Measurements from ENCODE around the gene ITPK1.

ITPK1 gene

DNA sequence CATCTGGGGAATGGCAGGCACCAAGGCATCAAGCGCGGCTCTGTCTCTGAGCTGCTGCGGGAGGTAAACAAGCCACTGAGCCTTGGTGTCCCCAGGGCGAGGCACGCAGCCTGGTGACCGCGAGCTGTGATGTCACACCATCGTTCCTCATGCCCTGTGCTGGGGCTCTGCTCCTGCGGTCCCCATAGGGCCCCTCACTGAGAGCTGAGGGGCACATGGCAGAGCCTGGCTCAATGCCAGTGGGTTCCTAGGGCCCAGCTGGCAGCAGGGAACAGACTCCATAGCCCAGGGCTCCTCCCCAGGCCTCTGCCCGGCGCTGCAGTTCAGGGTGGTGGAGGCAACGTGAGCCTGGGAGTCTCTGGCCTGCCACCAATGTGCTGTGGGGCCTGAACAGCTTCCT is 170.2 kb downstream of the ITPK1 start:
- no peak for DNase-seq

DNA sequence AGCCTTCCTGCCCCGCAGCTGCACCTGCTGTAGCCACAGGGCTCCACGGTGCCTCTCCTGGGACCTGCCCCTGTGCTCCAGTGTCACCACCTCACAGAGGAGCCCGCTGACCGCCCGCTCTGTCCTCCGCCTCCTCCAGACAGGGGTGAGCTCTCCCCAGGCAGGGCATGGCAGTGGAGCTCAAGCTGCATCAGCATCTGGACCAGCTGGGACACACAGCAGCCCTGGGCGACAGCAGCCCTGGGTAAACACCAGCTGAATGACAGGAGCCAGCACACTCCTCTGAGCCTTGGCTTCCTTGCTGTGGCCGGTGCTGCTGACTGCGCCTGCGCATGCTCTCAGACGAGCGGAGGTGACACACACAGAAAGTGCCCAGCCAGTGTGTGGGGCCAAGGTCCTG is 170.7 kb downstream of the ITPK1 start:
- no peak for DNase-seq

DNA sequence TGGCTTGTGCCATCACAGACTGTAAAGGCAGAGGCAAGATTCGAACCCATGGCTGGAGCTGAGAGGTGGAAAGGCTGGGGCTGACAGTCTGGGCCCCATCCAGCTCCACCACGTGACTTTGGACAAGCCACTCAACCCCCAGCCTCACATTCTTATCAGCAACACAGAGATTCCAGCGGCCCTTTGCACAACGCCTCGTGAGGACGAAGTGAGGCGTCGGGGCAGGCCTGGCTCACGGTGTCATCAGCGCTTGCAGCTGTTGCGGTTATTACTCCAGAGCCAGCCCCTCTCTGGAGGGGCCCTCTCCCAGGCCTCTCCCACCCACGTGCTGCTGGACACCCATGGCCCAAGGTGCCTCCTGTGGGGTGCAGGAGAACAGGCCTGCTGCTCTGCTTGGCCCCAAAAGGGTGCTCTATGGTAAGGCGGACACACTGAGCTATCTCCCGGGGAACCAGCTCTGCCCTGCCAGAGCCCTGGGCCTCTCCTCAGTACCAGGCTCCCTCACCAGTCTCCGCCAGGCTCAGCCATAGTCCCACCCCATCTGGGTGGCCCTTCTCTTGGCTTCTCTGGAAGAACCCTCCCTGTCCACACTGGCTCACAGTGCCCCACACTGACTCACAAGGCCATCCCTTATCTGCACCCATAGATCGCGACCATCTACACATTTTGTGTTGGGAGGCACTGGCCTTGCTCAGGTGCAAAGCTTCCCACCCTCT is 171.7 kb downstream of the ITPK1 start:
- DNase-seq: no peak

DNA sequence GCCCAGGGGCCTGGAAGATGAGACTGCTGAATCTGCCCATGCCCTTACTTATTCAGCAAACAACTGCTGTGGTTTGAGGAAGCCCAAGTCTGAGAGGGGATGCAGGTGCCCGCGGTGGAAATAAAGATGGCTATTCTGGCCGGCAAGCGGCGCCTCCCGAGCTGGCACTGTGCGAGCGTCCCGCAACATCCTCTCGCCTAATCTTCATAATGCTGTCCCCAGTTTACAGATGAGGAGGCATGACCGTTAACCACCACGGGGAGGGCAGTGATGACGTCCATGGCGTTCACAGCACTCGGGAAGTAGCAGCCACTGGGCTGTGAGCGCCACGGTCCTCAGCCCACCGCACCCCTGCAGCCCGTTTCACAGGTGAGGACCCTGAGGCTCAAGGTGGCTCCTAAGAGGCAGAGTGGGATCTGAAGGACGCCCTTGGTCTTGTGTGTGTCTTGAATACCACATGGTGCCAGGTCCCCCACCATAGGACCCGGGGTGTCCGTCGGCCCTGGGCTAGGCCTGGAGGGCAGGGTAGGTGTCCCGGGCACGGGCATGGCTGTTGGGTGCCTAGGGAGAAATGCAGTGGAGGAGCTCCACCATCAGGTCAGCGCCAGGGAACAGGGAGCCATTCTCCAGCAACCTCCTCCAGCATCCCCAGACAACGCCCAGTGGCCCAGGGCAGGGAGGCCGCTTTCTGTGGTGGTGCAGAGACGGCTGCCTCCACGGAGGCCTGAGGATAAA is 172.6 kb downstream of the ITPK1 start:
- no peak for DNase-seq

DNA sequence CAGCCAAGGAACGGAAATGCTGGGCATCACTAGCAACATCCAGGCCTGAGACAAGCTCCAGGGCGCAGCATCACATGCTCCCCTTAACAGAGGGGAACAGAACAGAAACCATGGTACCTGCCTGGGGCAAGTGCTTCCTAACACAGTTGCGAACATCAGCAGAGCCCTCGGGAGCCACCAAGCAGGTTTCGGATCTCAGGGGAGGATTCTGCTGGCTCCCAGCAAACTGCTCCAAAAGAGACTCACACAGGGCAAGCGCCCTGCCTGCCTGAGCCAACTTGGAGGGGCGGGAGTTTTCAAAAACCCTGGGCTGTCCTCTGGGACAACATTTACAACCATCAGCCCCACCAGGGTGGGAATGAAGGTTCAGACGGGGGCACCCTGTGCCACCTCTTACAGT is 173.1 kb downstream of the ITPK1 start:
- no peak for DNase-seq

DNA sequence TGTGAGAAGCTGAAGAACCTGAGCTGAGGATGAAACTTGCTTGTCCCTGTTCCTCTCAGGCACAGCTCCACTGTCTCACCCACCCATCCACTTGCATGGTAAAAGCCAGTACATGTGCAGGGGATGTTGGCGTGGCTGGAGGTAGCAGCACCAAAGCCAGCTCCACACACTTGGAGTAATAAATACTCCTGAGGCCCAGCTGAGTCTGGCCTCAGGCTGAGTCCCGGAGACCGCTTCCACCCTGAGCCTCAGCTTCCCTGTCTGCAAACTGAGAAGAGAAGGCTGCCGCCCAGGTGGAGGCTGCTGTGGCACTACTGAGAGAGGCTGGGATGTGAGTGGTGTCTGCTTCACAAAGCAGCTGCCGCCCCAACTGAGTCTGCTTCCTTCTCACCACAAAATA is 173.6 kb downstream of the ITPK1 start:
- DNase-seq: no peak

DNA sequence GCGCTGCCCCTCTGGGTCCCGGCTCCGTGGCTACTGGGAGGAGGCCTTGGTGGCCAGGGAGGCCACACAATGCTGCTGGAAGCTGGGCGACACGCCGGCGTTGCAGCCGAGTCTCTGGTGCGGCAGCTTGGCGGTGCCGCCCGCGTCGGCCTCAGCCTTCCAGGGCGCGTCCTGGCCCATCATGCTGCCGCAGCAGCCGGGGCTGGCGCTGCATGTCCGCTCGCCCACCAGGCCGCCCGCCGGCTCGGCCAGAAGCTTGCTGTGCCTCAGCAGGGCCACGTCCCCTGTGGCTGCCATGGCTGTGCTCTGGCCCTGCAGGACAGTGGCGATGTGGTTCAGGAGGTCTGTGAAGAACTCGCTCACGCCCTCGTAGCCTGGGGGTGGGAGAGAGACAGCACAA is 174.2 kb downstream of the ITPK1 start:
- no peak for DNase-seq

DNA sequence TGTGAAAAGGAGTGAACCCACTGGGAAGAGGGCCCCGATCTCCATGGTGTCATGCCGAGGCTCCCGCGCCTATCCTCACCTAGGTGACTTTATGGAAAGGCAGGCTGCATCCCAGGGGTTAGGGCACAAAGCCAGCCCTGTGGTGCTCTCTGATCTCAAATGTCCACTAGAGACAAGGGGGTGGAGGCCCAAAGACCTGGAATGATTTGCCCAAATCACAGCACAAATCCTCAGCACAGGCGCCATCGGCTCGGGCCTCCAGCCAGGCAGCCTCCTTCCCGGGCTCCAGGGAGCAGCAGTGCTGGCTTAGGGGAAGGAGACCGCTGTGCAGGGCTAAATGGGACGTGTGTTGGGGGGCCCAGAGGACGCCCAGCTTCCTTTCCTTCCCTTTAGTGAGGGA is 175.2 kb downstream of the ITPK1 start:
- no peak for DNase-seq

DNA sequence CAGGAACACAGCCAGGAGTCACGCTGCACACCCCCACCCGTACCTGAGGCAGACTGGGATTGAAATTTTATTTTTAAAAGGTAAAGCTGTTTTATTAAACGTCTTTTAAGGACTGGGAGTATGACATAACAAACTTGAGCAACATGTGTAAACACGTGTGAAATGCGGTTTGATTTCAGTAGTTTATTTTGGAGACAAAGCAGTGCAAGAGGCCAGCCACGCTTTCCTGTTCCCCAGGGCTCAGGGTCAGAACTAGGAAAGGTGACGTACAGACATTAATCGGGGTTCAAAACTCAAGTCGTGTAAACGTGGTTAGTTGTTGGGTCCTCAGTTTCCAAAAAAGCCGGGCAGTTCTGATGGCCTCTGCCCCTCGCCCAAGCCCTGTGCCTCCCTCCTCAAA is 176.0 kb downstream of the ITPK1 start:
- DNase-seq: no peak

DNA sequence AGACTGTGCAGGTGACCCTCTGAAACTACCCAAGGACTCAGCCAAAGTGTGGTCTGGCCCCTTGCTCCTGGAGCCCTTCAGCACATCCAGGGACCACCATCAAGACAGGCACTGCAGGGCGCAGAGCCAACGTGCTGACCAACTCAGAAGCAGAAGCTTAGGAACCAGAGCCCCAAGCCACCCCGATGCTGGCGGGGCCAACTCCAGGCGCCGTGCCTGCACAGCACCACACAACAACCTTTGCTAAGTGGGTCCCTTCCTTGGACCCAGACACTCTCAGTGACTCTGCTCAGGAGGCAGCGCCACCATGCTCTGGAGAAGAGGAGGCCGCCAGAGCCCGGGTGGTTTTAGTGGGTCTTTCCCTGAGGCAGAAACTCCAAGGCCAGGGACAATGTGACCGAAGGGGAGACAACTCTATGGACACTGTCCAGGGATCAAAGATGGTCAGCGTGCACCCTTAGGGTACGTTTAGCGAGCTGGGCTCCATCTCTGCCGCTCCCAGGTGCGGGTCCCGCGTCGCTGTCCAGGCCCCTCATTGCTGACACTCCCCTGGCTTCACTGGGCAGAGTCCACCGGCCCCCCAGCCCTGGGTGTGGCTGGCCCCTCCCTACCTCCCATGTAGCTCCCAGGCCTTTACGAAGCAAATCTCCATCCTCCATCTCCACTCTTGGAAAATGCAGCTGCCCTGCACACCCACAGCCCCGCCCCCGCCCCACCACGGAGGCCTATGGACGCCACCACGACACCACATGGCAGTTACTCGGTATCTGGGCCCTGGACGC is 176.6 kb downstream of the ITPK1 start:
- DNase-seq: no peak

DNA sequence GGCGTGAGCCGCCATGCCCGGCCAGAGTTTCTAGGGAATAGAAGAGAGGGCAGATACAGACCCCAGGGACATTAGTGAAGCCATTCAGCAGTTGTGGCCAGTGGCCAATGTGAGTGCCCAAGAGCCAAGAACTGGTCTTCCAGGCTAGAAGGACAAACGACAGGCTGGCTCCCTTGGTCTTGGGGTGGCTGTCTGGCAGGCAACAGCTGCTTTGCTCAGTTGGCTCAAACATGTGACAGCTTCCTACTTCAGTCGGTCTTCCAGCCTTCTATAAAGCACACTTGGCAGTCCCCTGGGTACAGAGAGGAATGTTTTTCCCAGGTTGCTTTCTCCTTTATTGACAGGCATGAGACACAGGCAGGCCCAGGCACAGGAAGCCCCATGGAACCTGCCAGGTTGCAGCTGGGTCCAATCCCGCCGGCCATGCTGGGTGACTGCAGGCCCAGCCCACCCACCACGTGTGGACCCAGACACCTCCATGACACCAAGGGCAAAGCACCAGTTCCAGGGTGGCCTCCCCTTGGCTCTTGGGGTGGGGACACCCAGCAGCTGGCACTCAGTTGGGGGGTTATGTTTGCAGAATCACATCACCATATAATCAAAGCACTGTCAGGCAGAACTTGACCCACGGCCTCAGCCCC is 177.4 kb downstream of the ITPK1 start:
- no peak for DNase-seq

DNA sequence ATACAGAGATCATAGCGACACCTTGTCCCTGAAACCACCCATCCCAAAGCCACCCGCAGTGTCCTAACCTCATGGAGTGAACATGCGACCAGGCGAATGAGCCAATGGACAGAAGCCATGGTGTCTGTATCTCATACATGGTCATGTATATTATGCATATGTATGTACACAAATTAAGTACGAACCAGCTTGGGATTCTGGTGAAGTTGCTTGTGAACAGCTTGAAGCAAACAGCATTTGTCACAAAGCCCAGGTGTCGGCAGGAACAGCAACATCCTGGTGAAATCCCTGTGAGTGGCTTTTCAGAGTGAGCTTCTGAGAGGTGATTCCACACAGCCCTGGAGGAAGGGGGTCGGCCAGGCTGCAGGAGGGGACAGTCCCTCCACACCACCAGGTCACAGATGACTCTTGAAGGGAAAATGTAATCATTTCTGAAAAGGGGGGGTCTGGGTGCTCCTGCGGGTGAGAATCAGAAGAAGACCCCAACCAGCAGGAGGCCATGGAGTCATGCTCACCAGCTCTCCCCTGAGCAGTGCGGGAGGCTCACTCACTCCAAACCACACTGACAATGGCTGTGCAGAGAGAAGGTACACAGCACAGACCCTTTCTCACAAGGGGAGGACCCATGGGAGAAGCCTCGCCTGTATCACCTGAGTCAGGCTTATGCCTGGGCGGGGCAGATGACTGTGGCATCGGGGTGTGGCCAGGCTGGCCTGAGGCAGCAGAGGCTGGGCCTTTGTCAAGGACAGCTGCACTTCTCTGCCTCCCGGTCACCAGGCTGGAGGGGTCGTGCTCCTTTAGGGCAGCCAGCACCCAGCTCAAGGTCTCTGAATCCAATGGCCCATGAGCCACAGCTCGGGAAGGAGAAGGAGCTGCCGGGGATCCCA is 178.4 kb downstream of the ITPK1 start:
- DNase-seq: no peak

DNA sequence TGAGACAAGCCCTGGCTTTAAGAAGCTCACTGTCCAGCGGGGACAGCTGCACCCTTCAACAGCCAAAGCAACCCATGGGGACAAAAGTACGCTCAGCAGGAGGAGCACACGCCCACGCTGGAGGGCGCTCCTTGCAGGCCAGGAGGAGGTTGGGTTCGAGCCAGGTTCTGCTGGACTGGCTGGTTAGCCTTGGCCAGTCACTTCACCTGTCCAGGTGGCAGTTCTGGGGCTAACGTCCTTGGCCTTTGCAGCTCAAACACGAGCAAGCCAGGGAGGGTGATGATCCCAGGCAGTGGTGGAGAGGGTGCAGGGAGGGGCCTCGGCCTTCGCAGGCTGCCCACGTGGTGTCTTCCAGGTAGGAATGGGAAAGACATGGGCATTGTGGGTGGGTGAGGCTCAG is 179.6 kb downstream of the ITPK1 start:
- DNase-seq: no peak

DNA sequence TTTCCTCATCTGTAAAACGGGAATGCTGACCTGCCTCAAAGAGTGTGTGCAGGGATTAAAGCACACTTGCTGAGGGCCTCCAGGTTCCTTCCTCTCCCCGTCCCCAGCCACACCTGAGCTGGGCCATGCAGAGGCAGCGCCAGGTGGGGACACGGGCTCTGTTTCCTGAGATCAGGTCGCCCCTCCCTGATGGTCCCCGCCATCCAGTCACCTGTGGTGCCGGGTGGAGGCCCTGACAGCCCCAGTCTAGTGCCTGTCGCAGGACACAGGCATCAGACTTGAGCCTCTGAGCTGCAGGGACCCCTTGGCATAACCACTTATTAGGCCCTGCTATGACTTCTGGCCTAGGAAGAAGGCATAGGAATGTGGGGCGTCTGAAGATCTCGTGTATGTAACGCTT is 180.3 kb downstream of the ITPK1 start:
- DNase-seq: no peak

DNA sequence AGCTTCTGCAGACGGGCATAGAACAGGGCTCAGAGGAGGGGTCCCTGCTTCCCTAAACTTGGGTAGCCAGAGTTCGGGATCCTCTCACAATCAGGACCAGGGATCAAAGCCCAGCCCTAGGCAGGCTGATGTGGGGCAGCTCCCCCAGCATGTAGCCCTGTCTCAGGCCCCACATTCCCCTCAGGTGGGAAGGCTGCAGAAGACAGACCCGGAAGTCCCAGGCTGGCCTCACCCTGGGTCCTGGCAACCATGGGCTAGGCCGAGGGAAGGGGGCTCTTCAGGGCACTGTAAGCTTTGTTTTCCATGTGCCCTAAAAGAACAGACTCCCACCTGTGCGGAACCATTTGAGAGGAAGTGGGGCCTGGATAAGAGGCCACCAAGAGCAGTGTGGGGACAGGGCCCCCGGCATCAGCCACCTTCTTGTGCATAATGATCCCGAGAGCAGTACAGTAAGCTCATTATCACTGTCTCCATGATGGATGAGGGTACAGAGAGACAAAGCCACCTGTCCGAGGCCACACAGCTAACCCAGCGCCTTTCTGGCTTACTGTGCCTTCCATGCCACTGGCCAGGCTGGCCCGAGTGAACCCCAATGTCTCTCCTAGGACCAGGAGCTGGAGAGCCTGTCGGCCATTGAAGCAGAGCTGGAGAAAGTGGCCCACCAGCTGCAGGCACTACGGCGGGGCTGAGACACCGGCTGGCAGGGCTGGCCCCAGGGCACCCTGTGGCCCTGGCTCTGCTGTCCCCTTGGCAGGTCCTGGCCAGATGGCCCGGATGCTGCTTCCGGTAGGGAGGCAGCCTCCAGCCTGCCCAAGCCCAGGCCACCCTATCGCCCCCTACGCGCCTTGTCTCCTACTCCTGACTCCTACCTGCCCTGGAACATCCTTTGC is 181.3 kb downstream of the ITPK1 start:
- no peak for DNase-seq

DNA sequence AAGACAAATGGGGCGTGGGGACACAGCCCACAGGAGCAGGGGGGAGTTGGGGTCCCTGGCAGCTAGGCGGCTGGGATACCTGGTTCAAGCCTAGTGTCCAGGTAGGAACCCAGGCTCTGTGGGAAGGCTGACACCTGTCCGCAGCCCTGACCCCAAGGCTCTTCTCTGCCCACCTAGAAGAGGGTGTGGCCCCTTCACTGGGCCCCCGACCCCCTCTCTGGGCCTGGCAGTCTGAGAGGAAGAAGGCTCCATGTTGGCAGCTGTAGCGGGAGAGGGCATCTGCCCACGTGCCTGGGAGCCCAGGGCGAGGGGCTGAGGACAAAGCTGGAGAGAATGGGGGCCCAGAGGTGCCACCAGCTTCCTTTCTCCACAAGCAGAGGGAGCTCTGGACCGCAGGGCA is 182.2 kb downstream of the ITPK1 start:
- DNase-seq: no peak

DNA sequence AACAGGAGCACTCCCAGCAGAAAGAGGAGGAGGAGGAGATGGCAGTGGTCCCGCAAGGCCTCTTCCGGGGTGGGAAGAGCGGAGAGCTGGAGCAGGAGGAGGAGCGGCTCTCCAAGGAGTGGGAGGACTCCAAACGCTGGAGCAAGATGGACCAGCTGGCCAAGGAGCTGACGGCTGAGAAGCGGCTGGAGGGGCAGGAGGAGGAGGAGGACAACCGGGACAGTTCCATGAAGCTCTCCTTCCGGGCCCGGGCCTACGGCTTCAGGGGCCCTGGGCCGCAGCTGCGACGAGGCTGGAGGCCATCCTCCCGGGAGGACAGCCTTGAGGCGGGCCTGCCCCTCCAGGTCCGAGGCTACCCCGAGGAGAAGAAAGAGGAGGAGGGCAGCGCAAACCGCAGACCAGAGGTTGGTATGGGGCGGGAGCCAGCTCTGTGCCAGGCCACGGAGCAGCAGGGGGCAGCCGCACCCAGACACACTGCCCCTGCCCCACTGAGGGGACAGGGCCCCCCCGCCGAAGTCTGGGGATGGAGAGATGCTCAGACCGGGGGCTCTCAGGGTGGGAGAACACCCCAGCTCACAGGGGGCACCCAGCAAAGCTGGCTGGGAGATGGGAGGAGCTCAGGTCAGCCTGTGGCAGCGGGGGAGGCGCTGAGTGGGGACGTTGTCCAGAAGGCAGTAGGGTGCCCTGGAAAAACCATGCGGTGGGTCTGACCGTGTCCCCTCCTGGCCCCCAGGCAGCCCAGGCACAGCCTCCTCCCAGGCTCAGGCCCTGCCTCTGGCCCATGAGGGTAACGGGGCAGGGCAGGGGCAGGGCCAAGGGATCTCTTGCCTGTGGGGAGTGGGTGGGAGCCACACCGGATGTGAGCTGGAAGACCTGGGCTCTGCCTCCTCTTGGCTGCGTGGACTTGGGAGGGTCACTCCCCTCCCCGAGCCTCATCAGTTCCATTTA is 183.0 kb downstream of the ITPK1 start:
- no peak for DNase-seq

DNA sequence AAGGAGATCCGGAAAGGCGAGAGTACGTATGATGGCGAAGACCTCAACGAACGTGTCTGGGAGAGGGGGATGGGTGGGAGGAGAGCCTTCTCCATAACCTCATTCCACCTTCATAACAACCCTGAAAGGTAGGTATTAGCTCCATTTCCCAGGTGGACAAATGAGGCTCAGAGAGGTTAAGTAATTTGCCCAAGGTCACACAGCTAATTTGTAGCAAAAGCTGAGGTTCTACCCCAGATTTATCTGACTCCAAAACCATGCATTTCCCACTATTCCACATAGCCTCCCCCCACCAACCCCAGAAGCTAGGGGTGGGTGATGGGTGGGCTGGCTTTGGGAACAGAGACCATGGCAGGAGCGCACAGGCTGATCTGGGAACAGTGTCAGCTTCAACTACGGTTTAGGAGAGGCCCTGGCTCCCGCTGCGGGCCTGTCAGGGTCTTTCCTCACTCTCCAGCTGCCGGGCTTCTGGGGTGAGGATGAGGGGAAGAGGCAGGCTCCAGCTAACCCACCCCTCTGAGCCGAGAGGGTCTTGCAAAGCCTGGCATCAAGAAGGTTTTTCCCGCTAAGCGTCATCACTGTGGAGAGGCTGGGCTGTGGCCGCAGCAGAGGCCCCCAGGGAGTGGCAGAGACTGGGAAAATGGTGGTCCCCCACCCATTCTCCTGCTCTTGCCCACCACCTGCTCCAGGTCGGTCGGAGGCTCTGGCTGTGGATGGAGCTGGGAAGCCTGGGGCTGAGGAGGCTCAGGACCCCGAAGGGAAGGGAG is 183.9 kb downstream of the ITPK1 start:
- DNase-seq: no peak

Measured in KG1 (cell line).